BJ (cell line): ENCODE data around the gene QRICH1. TPM values are rescaled to one million over a fixed set of nuclear protein-coding genes. Genes with fewer than 3 reads are reported as not detected.

Experiments
- CTCF ChIA-PET: fragments of 350-600 bp; formaldehyde crosslinking; extraction: SDS; loops from one replicate; lab custom pipeline; 2021; ENCODE audit warnings: antibody characterized with exemption, inconsistent platforms; lab: Yijun Ruan, JAX
- POLR2A ChIA-PET: fragments of 300-600 bp; sonication (Branson Sonifier 250); formaldehyde crosslinking; extraction: SDS; loops from one replicate; lab custom pipeline; 2021; ENCODE audit warnings: antibody characterized with exemption; lab: Charles Lee
- DNase-seq: peaks from one replicate; pipeline ENCODE4 v3.0.0-alpha.2; 2011; ENCODE audit warnings: low read depth
- H3K27me3 ChIP-seq: 2 replicates; pipeline ENCODE4 v1.6.0; 2011; ENCODE audit warnings: low read length; ENCODE audit not compliant: control insufficient read depth, insufficient read depth
- H3K36me3 ChIP-seq: 2 replicates; pipeline ENCODE4 v1.5.1; 2011; ENCODE audit warnings: low read length; ENCODE audit not compliant: control insufficient read depth, insufficient read depth
- H3K4me3 ChIP-seq: 2 replicates; pipeline ENCODE4 v1.5.1; 2011; ENCODE audit warnings: low read depth, mild to moderate bottlenecking, control low read depth, low read length
- polyA plus RNA-seq: library from polyadenylated mRNA; depleted of rRNA; stranded (reverse); fragments of >200 nt; gene quantifications from 2 replicates; pipeline ENCODE4 v1.2.3, GENCODE V29; 2011
- TF ChIP-seq, protein P1 (sequence below): IDR thresholded peaks from 2 replicates; pipeline ENCODE4 v1.5.1; 2011; ENCODE audit warnings: low read depth, mild to moderate bottlenecking, control low read depth, inconsistent platforms, low read length, moderate library complexity; ENCODE audit not compliant: insufficient read depth

Gene QRICH1
- polyA plus RNA-seq, 1 experiment: 77.3 TPM

DNA sequence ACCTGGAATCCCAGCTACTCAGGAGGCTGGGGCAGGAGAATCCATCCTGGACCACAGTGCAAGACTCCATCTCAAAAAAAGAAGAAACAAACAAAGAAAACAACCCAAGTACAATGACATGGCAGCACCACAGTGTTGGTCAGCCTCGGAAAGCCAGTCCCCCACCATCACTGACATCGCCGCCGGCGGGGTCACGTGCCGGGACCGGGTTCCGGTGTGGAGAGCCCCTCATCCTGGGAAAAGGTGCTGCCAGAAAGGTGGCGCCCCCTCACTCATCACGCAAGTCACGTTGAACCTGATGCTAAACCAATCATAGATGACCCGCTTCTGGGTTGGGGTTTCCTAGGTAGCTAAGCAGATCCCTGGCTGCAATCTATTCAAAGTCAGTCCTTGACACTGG, 17.8 kb downstream of the QRICH1 start:
- Histone ChIP-seq H3K4me3 (no peak overlapping the region), H3K36me3 (peaks cover 22% of the 10 kb centered on the region), H3K27me3 (no peaks in the 10 kb centered on the region)
- no peak for DNase-seq
- TF ChIP-seq, protein P1, sequence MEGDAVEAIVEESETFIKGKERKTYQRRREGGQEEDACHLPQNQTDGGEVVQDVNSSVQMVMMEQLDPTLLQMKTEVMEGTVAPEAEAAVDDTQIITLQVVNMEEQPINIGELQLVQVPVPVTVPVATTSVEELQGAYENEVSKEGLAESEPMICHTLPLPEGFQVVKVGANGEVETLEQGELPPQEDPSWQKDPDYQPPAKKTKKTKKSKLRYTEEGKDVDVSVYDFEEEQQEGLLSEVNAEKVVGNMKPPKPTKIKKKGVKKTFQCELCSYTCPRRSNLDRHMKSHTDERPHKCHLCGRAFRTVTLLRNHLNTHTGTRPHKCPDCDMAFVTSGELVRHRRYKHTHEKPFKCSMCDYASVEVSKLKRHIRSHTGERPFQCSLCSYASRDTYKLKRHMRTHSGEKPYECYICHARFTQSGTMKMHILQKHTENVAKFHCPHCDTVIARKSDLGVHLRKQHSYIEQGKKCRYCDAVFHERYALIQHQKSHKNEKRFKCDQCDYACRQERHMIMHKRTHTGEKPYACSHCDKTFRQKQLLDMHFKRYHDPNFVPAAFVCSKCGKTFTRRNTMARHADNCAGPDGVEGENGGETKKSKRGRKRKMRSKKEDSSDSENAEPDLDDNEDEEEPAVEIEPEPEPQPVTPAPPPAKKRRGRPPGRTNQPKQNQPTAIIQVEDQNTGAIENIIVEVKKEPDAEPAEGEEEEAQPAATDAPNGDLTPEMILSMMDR: no peak
- ChIA-PET POLR2A (no interaction called here), CTCF (no interaction called here)

DNA sequence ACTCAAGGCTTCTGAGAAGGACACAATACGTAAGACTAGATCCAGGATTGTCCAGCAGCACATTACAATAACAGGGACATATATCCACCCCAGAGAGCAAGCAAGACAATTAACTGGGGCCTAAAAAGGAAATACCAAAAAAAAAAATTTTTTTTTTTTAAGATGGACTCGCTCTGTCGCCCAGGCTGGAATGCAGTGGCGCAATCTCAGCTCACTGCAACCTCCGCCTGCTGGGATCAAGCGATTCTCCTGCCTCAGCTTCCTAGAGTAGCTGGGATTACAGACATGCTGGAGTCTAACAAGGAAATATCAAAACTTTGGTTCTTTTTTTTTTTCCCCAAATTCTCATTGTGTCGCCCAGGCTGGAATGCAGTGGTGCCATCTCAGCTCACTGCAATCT, 35.9 kb downstream of the QRICH1 start:
- DNase-seq: no peak
- TF ChIP-seq, protein P1: no peak
- no peaks in the 10 kb centered on the region for H3K27me3 ChIP-seq
- peaks cover 19% of the 10 kb centered on the region for H3K36me3 ChIP-seq
- ChIA-PET POLR2A (no interaction called here), CTCF (no interaction called here)
- H3K4me3 ChIP-seq: no peak overlapping the region

DNA sequence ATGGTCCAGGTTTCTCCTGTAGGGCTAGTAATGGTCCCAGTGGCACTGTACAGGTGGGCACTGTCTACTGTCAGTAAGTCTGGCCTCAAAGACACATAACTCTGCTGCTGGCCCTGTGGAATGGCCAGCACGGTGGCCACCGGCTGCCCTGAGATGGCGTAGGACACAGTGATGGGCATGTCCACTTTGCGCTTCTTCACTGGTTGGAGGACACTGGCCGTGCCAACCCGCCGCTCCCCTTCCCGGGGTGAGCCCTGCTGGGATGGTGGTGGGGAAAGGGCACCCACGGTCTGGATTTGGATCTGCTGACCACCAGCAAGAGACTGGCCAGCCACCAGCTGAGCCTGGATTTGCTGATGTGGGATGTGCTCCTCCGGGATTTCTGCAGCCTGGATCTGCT, 36.6 kb downstream of the QRICH1 start:
- TF ChIP-seq, protein P1: no peak
- POLR2A ChIA-PET: no interaction called here
- no peak for DNase-seq
- CTCF ChIA-PET: no interaction called here
- Histone ChIP-seq H3K36me3 (peaks cover 19% of the 10 kb centered on the region), H3K27me3 (no peaks in the 10 kb centered on the region), H3K4me3 (no peak overlapping the region)

DNA sequence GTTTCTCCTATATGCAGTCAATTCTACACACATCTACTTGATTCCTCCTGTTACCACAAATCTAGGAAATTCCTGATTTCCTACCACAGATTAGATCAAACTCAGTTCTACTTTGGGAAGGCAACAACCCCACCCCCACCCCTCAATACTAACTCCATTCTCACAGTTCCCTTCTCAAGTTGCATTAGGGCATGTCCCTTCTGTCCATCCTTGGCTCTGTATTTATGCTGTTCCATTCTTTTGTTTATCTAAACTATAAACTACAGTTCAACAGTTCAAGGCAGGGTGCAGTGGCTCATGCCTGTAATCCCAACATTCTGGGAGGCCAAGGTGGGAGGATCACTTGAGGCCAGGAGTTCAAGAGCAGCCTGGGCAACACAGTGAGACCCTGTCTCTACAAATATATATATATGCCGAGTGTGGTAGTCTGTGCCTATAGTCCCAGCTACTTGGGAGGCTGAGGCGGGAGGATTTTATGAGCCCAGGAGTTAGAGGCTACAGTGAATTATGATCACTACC, 39.5 kb downstream of the QRICH1 start:
- H3K27me3 ChIP-seq: no peaks in the 10 kb centered on the region
- H3K4me3 ChIP-seq: no peak overlapping the region
- TF ChIP-seq, protein P1: no peak
- ChIA-PET CTCF (no interaction called here), POLR2A (no interaction called here)
- H3K36me3 ChIP-seq: peaks cover 21% of the 10 kb centered on the region
- no peak for DNase-seq

DNA sequence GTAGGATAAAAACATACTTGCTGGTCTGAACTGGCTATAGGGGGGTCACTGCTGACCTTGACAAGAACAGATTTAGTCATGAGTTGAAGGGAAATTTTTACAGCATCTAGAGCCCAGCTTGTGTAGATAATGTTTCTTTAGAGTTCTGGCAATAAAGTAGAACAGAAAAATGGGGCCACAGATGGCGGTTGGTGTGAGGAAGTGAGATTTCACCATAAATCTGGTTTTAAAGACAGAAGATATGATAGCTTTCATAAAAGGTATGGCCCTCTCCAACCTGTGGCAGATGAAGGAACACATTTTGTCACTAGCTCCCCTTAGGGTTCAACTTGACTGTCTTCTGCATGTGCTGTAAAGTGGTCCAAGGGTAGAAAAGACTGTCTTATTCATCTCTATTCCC, 40.3 kb downstream of the QRICH1 start:
- Histone ChIP-seq H3K27me3 (no peaks in the 10 kb centered on the region), H3K36me3 (peaks cover 21% of the 10 kb centered on the region), H3K4me3 (no peak overlapping the region)
- POLR2A ChIA-PET: no interaction called here
- CTCF ChIA-PET: no interaction called here
- DNase-seq: no peak
- TF ChIP-seq, protein P1: no peak
